ENCODE data around the gene SUMO2. TPM values are rescaled to one million over a fixed set of nuclear protein-coding genes. Genes with fewer than 3 reads are reported as not detected.
A peak's percentile ranks its signal among the peaks of the same experiment; 100 is the strongest.
"Not testable (repeated sequence)": the region's sequence is repeated elsewhere in the genome, so short reads cannot be mapped to it uniquely, and the experiment has no call there.

The SUMO2 gene
- total and polyA plus RNA-seq, 2 experiments from 2014 or later: 112 to 424 TPM

- no peak overlapping the region for H3K4me2 ChIP-seq
- no peaks in the 10 kb centered on the region for H3K9me2 ChIP-seq (replicated peaks; ENCODE audit: insufficient read depth)
- H3K79me2 ChIP-seq: peaks cover 10% of the 10 kb centered on the region
- no peak overlapping the region for H3K27ac ChIP-seq
- 90% methylated on average over 5 of the region's 5 CpGs for WGBS (ENCODE audit: low lambda C conversion rate, missing lambda C conversion rate)
- no peaks in the 10 kb centered on the region for H3K36me3 ChIP-seq (replicated peaks; ENCODE audit: insufficient read depth, low read depth)
- H3K27me3 ChIP-seq: no peaks in the 10 kb centered on the region
- no peak overlapping the region for H3K4me3 ChIP-seq
- H2AFZ ChIP-seq: no peak overlapping the region
- TF ChIP-seq CTCF (IDR thresholded peaks at IDR 0.05; ENCODE audit: poor library complexity) (no peak), EZH2 (IDR thresholded peaks at IDR 0.05; ENCODE audit: borderline replicate concordance) (no peak), EZH2phosphoT487 (IDR thresholded peaks at IDR 0.05; ENCODE audit: low read depth, severe bottlenecking, unreplicated experiment) (no peak)
- DNase-seq (ENCODE audit: low spot score): no peak
- H3K9me3 ChIP-seq (ENCODE audit: low read depth): no peaks in the 10 kb centered on the region
- H3K4me1 ChIP-seq (ENCODE audit: insufficient read depth): no peaks in the 10 kb centered on the region
- no peaks in the 10 kb centered on the region for H4K20me1 ChIP-seq (ENCODE audit: insufficient read depth, poor library complexity, severe bottlenecking)
Measured at GRCh38 chr17:75138519-75138918, 44.2 kb downstream of the SUMO2 start.

- H3K4me2 ChIP-seq; DNase-seq (ENCODE audit: low spot score); H3K36me3 ChIP-seq (replicated peaks; ENCODE audit: insufficient read depth, low read depth); H2AFZ ChIP-seq; H3K79me2 ChIP-seq; H3K27me3 ChIP-seq; H4K20me1 ChIP-seq (ENCODE audit: insufficient read depth, poor library complexity, severe bottlenecking); H3K4me3 ChIP-seq; H3K27ac ChIP-seq; H3K9me2 ChIP-seq (replicated peaks; ENCODE audit: insufficient read depth); H3K9me3 ChIP-seq (ENCODE audit: low read depth); H3K4me1 ChIP-seq (ENCODE audit: insufficient read depth): not testable (repeated sequence)
- WGBS (ENCODE audit: low lambda C conversion rate, missing lambda C conversion rate): 96% methylated on average over 8 of the region's 9 CpGs
Measured at GRCh38 chr17:75137762-75138161, 45.0 kb downstream of the SUMO2 start.

- H3K9me3 ChIP-seq (ENCODE audit: low read depth): no peaks in the 10 kb centered on the region
- peaks cover 7% of the 10 kb centered on the region for H3K4me1 ChIP-seq (ENCODE audit: insufficient read depth)
- DNase-seq (ENCODE audit: low spot score): no peak
- H3K27me3 ChIP-seq: no peaks in the 10 kb centered on the region
- H2AFZ ChIP-seq: no peak overlapping the region
- no peak overlapping the region for H3K4me3 ChIP-seq
- TF ChIP-seq CTCF (IDR thresholded peaks at IDR 0.05; ENCODE audit: poor library complexity) (no peak), EZH2 (IDR thresholded peaks at IDR 0.05; ENCODE audit: borderline replicate concordance) (no peak), EZH2phosphoT487 (IDR thresholded peaks at IDR 0.05; ENCODE audit: low read depth, severe bottlenecking, unreplicated experiment) (no peak)
- no peak overlapping the region for H3K27ac ChIP-seq
- no peak overlapping the region for H3K4me2 ChIP-seq
- no peaks in the 10 kb centered on the region for H4K20me1 ChIP-seq (ENCODE audit: insufficient read depth, poor library complexity, severe bottlenecking)
- no peaks in the 10 kb centered on the region for H3K36me3 ChIP-seq (replicated peaks; ENCODE audit: insufficient read depth, low read depth)
- H3K79me2 ChIP-seq: peaks cover 11% of the 10 kb centered on the region
- WGBS (ENCODE audit: low lambda C conversion rate, missing lambda C conversion rate): 95% methylated on average over 8 of the region's 8 CpGs
- no peaks in the 10 kb centered on the region for H3K9me2 ChIP-seq (replicated peaks; ENCODE audit: insufficient read depth)
Measured at GRCh38 chr17:75135946-75136345, 46.8 kb downstream of the SUMO2 start.

- H3K4me1 ChIP-seq (ENCODE audit: insufficient read depth): peaks cover 7% of the 10 kb centered on the region
Measured at GRCh38 chr17:75135452-75135851, 47.3 kb downstream of the SUMO2 start.

GRCh38 chr17:75133607-75134347 is 49.0 kb downstream of the SUMO2 start:
- H3K9me2 ChIP-seq (replicated peaks; ENCODE audit: insufficient read depth); DNase-seq (ENCODE audit: low spot score); H3K36me3 ChIP-seq (replicated peaks; ENCODE audit: insufficient read depth, low read depth); H3K4me1 ChIP-seq (ENCODE audit: insufficient read depth); H3K4me2 ChIP-seq; H3K4me3 ChIP-seq; H3K9me3 ChIP-seq (ENCODE audit: low read depth); H4K20me1 ChIP-seq (ENCODE audit: insufficient read depth, poor library complexity, severe bottlenecking); H3K27me3 ChIP-seq; H2AFZ ChIP-seq: not testable (repeated sequence)
- WGBS (ENCODE audit: low lambda C conversion rate, missing lambda C conversion rate): 83% methylated on average over 14 of the region's 14 CpGs
- Histone ChIP-seq H3K27ac (peak overlapping the region; percentile 32), H3K79me2 (peaks cover 18% of the 10 kb centered on the region)

More at GRCh38 chr17:75135452-75135851, 47.3 kb downstream of the SUMO2 start:
- H3K4me2 ChIP-seq: no peak overlapping the region
- no peaks in the 10 kb centered on the region for H4K20me1 ChIP-seq (ENCODE audit: insufficient read depth, poor library complexity, severe bottlenecking)
- DNase-seq (ENCODE audit: low spot score): no peak
- peaks cover 12% of the 10 kb centered on the region for H3K79me2 ChIP-seq
- no peak overlapping the region for H2AFZ ChIP-seq
- H3K9me3 ChIP-seq (ENCODE audit: low read depth): no peaks in the 10 kb centered on the region
- H3K9me2 ChIP-seq (replicated peaks; ENCODE audit: insufficient read depth): no peaks in the 10 kb centered on the region
- 91% methylated on average over 5 of the region's 5 CpGs for WGBS (ENCODE audit: low lambda C conversion rate, missing lambda C conversion rate)
- H3K27me3 ChIP-seq: no peaks in the 10 kb centered on the region
- no peak overlapping the region for H3K4me3 ChIP-seq
- H3K27ac ChIP-seq: no peak overlapping the region
- TF ChIP-seq CTCF (IDR thresholded peaks at IDR 0.05; ENCODE audit: poor library complexity) (no peak), EZH2 (IDR thresholded peaks at IDR 0.05; ENCODE audit: borderline replicate concordance) (no peak), EZH2phosphoT487 (IDR thresholded peaks at IDR 0.05; ENCODE audit: low read depth, severe bottlenecking, unreplicated experiment) (no peak)
- no peaks in the 10 kb centered on the region for H3K36me3 ChIP-seq (replicated peaks; ENCODE audit: insufficient read depth, low read depth)

Measured in hepatocyte (in vitro differentiated cells).